Thoracic aorta (tissue), 2 donors: ENCODE data around the gene KCNK6. TPM values are rescaled to one million over a fixed set of nuclear protein-coding genes. Genes with fewer than 3 reads are reported as not detected.

Experiments used
- ATAC-seq: fragments of 150-250 bp; one replicate; pipeline ENCODE4 v1.8.0; 2017; ENCODE audit warnings: low read depth; ENCODE audit not compliant: insufficient number of reproducible peaks, low FRiP score
- DNase-seq: peaks from one replicate; pipeline ENCODE4 v3.0.0-alpha.2; 2020; ENCODE audit warnings: low spot score
- H3K27ac ChIP-seq, 2 donors: fragments of 200-600 bp; sonication (generic); 1 replicate in 1 of 2; 2 replicates in 1 of 2; pipeline ENCODE4 v1.5.1; 2016; ENCODE audit warnings: mild to moderate bottlenecking in 2 of 2, moderate library complexity in 2 of 2
- H3K27me3 ChIP-seq: fragments of 200-600 bp; sonication (generic); replicated peaks from 2 replicates; pipeline ENCODE4 v1.6.0; 2016; ENCODE audit warnings: mild to moderate bottlenecking; ENCODE audit not compliant: insufficient read depth
- H3K36me3 ChIP-seq: fragments of 200-600 bp; sonication (generic); one replicate; pipeline ENCODE4 v1.5.1; 2016
- H3K4me1 ChIP-seq, 2 donors: fragments of 200-600 bp; sonication (generic); 1 replicate in 1 of 2; 2 replicates in 1 of 2; pipeline versions ENCODE4 v1.5.1 to v1.6.0; 2016; ENCODE audit warnings: low read depth in 2 of 2, mild to moderate bottlenecking in 1 of 2; ENCODE audit not compliant: control insufficient read depth in 1 of 2
- H3K4me3 ChIP-seq: fragments of 200-600 bp; sonication (generic); 2 replicates; pipeline ENCODE4 v1.5.1; 2016; ENCODE audit warnings: mild to moderate bottlenecking
- H3K9me3 ChIP-seq: fragments of 200-600 bp; sonication (generic); 2 replicates; pipeline ENCODE4 v1.5.1; 2016
- total RNA-seq, 2 donors: library from RNA; depleted of rRNA; stranded (reverse); fragments of >200 nt; gene quantifications; one replicate each; pipeline versions ENCODE4 v1.1.0 to v1.2.3, GENCODE V29; 2016
- TF ChIP-seq, protein P1 (sequence below): fragments of 200-600 bp; sonication (generic); IDR thresholded peaks from one replicate; pipeline ENCODE4 v1.5.1; 2019; ENCODE audit warnings: antibody characterized with exemption

The KCNK6 gene
- total RNA-seq, 2 donors from 2014 or later = 16.1 to 34.3 TPM

DNA sequence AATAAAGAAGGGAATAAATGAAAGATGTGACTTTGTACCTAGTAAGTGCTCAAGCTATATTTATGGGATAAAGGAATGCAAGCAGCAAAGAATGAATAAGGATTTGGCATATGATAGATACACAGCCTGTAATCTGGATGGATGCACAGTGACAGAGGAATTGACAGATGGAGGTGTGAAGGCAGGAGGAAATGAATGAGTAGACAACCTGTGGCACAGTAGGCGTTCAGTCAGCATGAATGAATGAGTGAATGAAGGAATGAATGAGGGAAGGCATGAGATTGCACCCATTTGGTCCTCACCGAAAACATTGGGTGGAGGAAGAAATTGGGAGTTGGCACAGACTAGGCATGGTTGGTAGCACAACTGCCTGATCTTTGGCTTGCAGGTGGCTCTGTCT lies 49.9 kb downstream of the KCNK6 start:
- H3K27ac ChIP-seq = no peak overlapping the region
- ATAC-seq = no peak
- H3K27me3 ChIP-seq = no peaks in the 10 kb centered on the region
- TF ChIP-seq, protein P1, sequence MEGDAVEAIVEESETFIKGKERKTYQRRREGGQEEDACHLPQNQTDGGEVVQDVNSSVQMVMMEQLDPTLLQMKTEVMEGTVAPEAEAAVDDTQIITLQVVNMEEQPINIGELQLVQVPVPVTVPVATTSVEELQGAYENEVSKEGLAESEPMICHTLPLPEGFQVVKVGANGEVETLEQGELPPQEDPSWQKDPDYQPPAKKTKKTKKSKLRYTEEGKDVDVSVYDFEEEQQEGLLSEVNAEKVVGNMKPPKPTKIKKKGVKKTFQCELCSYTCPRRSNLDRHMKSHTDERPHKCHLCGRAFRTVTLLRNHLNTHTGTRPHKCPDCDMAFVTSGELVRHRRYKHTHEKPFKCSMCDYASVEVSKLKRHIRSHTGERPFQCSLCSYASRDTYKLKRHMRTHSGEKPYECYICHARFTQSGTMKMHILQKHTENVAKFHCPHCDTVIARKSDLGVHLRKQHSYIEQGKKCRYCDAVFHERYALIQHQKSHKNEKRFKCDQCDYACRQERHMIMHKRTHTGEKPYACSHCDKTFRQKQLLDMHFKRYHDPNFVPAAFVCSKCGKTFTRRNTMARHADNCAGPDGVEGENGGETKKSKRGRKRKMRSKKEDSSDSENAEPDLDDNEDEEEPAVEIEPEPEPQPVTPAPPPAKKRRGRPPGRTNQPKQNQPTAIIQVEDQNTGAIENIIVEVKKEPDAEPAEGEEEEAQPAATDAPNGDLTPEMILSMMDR = no peak
- no peak for DNase-seq
- H3K9me3 ChIP-seq = no peaks in the 10 kb centered on the region
- no peaks in the 10 kb centered on the region for H3K36me3 ChIP-seq
- no peak overlapping the region for H3K4me3 ChIP-seq
- H3K4me1 ChIP-seq = peaks cover 0 to 4% of the 10 kb centered on the region in 2 donors

DNA sequence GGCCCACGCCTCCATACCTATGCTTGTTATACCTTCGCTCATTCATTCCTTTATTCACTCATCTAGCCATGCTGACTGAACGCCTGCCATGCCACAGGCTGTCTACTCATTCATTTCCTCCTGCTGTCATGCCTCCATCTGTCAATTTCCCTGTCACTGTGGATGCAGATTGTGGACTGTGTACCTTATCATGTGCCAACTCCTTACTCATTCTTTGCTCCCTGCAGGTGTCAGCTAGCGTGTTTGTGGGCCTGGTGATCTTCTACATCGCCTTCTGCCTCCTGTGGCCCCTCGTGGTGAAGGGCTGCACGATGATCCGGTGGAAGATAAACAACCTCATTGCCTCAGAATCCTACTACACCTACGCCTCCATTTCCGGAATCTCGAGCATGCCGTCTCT lies 50.7 kb downstream of the KCNK6 start:
- Histone ChIP-seq H3K4me3 (no peak overlapping the region), H3K36me3 (no peaks in the 10 kb centered on the region), H3K27ac (no peak overlapping the region), H3K9me3 (no peaks in the 10 kb centered on the region), H3K4me1 (peaks cover 0 to 8% of the 10 kb centered on the region in 2 donors), H3K27me3 (no peaks in the 10 kb centered on the region)
- DNase-seq (no peak), ATAC-seq (no peak)
- TF ChIP-seq, protein P1 = no peak

DNA sequence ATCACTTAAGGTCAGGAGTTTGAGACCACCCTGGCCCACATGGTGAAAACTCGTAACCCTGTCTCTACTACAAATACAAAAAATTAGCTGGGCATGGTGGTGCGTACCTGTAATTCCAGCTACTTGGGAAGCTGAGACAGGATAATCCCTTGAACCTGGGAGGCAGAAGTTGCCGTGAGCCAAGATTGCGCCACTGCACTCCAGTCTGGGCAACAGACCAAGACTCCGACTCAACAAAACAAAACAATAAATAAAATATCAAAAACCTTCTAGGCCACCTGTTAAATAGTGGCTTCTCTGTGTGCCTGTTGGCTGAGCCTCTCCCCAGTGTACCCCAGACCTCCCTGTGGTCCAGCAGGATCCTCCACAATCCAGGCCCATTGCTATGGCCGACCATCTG lies 51.4 kb downstream of the KCNK6 start:
- ATAC-seq = no peak
- no peak for DNase-seq
- TF ChIP-seq, protein P1 = no peak
- H3K27me3 ChIP-seq = no peaks in the 10 kb centered on the region
- peaks cover 6 to 15% of the 10 kb centered on the region in 2 donors for H3K4me1 ChIP-seq
- no peaks in the 10 kb centered on the region for H3K36me3 ChIP-seq
- no peaks in the 10 kb centered on the region for H3K9me3 ChIP-seq
- H3K4me3 ChIP-seq = no peak overlapping the region
- H3K27ac ChIP-seq = no peak overlapping the region

DNA sequence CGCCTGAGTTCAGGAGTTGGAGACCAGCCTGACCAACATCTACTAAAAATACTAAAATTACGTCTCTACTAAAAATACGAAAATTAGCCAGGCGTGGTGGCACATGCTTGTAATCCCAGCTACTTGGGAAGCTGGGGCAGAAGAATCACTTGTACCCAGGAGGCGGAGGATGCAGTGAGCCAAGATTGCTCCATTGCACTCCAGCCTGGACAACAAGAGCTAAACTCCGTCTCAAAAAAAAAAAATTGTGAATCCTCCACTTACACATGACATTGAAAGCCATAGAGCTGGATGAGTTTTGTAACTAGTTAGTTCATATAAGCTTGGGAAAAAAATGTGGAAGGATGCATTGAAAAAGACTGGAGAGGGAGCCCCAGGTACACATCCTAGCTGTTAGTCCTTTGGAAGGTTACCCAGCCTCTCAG lies 54.3 kb downstream of the KCNK6 start:
- H3K27ac ChIP-seq = peak overlapping the region; percentile 9 to 80
- no peaks in the 10 kb centered on the region for H3K36me3 ChIP-seq
- peaks cover 9 to 24% of the 10 kb centered on the region in 2 donors for H3K4me1 ChIP-seq
- DNase-seq (no peak), ATAC-seq (peak; percentile 2)
- TF ChIP-seq, protein P1 = no peak
- H3K27me3 ChIP-seq = no peaks in the 10 kb centered on the region
- no peaks in the 10 kb centered on the region for H3K9me3 ChIP-seq
- H3K4me3 ChIP-seq = peak overlapping the region; percentile 88

DNA sequence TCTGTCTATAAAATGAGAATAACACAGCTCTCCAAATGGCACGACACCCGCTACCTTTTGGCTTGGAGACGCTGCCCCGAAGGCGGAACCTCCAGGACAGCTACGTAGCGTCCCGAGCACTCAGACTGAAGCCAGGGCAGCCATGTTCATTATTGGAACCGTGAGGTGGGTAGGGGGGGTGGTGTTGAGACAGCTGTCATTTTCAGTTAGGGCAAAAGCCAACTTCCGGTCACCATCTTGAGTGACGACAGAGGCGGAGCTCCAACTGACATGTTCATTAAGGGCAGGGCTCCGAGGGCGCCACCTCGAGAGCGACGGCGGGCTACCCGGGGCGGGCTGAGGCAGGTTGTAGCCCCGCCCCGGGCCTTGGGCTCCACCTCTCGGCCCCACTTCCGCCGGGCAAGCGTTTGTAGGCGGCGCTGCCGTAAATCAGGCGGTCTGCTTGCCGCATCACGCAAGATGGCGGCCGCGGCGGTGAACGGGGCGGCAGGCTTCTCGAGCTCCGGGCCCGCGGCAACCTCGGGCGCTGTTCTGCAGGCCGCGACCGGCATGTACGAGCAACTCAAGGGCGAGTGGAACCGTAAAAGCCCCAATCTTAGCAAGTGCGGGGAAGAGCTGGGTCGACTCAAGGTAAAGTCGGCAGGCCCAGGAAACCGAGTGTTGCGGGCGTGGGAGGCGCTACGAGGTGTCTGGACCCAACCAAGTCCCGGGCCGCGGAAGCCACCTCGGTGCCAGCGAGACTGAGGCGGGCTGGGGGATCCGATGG lies 54.9 kb downstream of the KCNK6 start, which contains the start of gene PSMD8:
Gene PSMD8 (plus strand): TSS at position 240 of the 766 bp plus-strand sequence. CDS start 31 bp downstream, at position 271.
- TF ChIP-seq, protein P1 = no peak
- peak; percentile 97 for ATAC-seq
- Histone ChIP-seq H3K4me1 (peaks cover 9 to 24% of the 10 kb centered on the region in 2 donors), H3K4me3 (peak within 1 kb of the TSS; percentile 88), H3K9me3 (no peaks in the 10 kb centered on the region), H3K27me3 (no peaks in the 10 kb centered on the region), H3K27ac (peak within 1 kb of the TSS; percentile 76 to 80), H3K36me3 (peaks cover 6% of the 10 kb centered on the region)
- DNase-seq = peak; percentile 99
